Spleen (tissue), 11 donors: ENCODE data around the gene MRPS5. TPM values are rescaled to one million over a fixed set of nuclear protein-coding genes. Genes with fewer than 3 reads are reported as not detected.

Experiments used
- DNase-seq: peaks from one replicate; pipeline ENCODE4 v3.0.0-alpha.2; 2020
- H3K27ac ChIP-seq, 8 donors: fragments of 200-600 bp; sonication (generic) in 7 of 8; 1 replicate in 4 of 8; 2 replicates in 4 of 8; pipeline versions ENCODE4 v1.5.0 to v1.8.0; 2016 to 2021; ENCODE audit warnings: inconsistent platforms in 4 of 8, mild to moderate bottlenecking in 4 of 8, moderate library complexity in 1 of 8
- H3K27me3 ChIP-seq, 7 donors: fragments of 200-600 bp; sonication (generic) in 6 of 7; replicated peaks in 1 of 7; 1 replicate in 4 of 7; 2 replicates in 3 of 7; pipeline versions ENCODE4 v1.5.0 to v1.8.0; 2016 to 2021; ENCODE audit warnings: inconsistent platforms in 3 of 7, mild to moderate bottlenecking in 1 of 7
- H3K36me3 ChIP-seq, 6 donors: fragments of 200-600 bp; sonication (generic) in 5 of 6; 1 replicate in 4 of 6; 2 replicates in 2 of 6; pipeline versions ENCODE4 v1.5.0 to v1.8.0; 2016 to 2021; ENCODE audit warnings: inconsistent platforms in 2 of 6
- H3K4me1 ChIP-seq, 6 donors: fragments of 200-600 bp; sonication (generic) in 5 of 6; 1 replicate in 3 of 6; 2 replicates in 3 of 6; pipeline versions ENCODE4 v1.5.0 to v1.8.0; 2016 to 2021; ENCODE audit warnings: inconsistent platforms in 3 of 6
- H3K4me3 ChIP-seq, 8 donors: fragments of 200-600 bp; sonication (generic) in 7 of 8; 1 replicate in 4 of 8; 2 replicates in 4 of 8; pipeline versions ENCODE4 v1.5.0 to v1.8.0; 2016 to 2021; ENCODE audit warnings: inconsistent platforms in 4 of 8, mild to moderate bottlenecking in 4 of 8, moderate library complexity in 2 of 8
- H3K9me3 ChIP-seq, 8 donors: fragments of 200-600 bp; sonication (generic) in 7 of 8; 1 replicate in 4 of 8; 2 replicates in 4 of 8; pipeline versions ENCODE4 v1.5.0 to v1.8.0; 2016 to 2021; ENCODE audit warnings: inconsistent platforms in 4 of 8
- POLR2A ChIP-seq, 3 donors: fragments of 450-650 bp; IDR thresholded peaks; one replicate each; pipeline ENCODE4 v1.5.1; 2017; ENCODE audit warnings: antibody characterized with exemption in 3 of 3, mild to moderate bottlenecking in 1 of 3
- POLR2AphosphoS5 ChIP-seq, 3 donors: sonication (generic); formaldehyde crosslinking; IDR thresholded peaks; one replicate each; pipeline ENCODE4 v1.5.1; 2017; ENCODE audit warnings: antibody characterized with exemption in 3 of 3
- WGBS, 5 donors: extraction: QIAGEN DNeasy Blood & Tissue Kit in 3 of 5; methylation state at CpG; one replicate each; pipeline versions ENCODE4 v1.1.5 to v1.1.7; 2013 to 2018; 5-methylcytosine and 5-hydroxymethylcytosine counted together
- intact Hi-C: fragments of 100-400 bp; cut with DNase I; formaldehyde crosslinking; loops from one replicate; pipeline ENCODE4 v1.15.0; 2023; ENCODE audit warnings: low total_unique reads
- polyA plus RNA-seq, 3 donors: library from polyadenylated mRNA; stranded (reverse); fragments of 200-250 nt; gene quantifications; one replicate each; pipeline ENCODE4 v1.2.1, GENCODE V29; 2013
- total RNA-seq, 7 donors: library from RNA; depleted of rRNA in 3 of 7; stranded (reverse); fragments of >200 nt in 3 of 7; fragmentation: NEBNext Ultra II Directional in 4 of 7; extraction: Animal tissue kit (Norgen Biotek cat#: 25700) in 4 of 7; gene quantifications; one replicate each; pipeline versions ENCODE4 v1.1.0 to v1.2.1, GENCODE V29; 2016 to 2021
- TF ChIP-seq, protein P1 (sequence below), 11 experiments: fragments of 200-600 bp in 7 of 11; fragments of 450-650 bp in 4 of 11; sonication (generic) in 4 of 11; IDR thresholded peaks in 8 of 11; conservative IDR thresholded peaks in 3 of 11; 1 replicate in 7 of 11; 2 replicates in 4 of 11; pipeline versions ENCODE4 v1.4.0 to v1.8.0; 2016 to 2021; ENCODE audit warnings: antibody characterized with exemption in 11 of 11, inconsistent platforms in 4 of 11, mild to moderate bottlenecking in 1 of 11
- donor health status: healthy with polysubstance abuse.
- donor health status: DM: no; HTN: no; CAD: no; lungs with moderate emphysema.
- donor health status: DM: no; HTN: no; CAD: no.
- donor health status: Bipolar disorder and iron deficiency.
- donor health status: healthy.
- donor health status: DM: no; HTN: no; CAD: no.
- donor health status: DM: yes; HTN: yes; CAD: no.

MRPS5 gene
- total and polyA plus RNA-seq, 10 donors, result 37.5 to 92.2 (median 53.7) TPM

DNA sequence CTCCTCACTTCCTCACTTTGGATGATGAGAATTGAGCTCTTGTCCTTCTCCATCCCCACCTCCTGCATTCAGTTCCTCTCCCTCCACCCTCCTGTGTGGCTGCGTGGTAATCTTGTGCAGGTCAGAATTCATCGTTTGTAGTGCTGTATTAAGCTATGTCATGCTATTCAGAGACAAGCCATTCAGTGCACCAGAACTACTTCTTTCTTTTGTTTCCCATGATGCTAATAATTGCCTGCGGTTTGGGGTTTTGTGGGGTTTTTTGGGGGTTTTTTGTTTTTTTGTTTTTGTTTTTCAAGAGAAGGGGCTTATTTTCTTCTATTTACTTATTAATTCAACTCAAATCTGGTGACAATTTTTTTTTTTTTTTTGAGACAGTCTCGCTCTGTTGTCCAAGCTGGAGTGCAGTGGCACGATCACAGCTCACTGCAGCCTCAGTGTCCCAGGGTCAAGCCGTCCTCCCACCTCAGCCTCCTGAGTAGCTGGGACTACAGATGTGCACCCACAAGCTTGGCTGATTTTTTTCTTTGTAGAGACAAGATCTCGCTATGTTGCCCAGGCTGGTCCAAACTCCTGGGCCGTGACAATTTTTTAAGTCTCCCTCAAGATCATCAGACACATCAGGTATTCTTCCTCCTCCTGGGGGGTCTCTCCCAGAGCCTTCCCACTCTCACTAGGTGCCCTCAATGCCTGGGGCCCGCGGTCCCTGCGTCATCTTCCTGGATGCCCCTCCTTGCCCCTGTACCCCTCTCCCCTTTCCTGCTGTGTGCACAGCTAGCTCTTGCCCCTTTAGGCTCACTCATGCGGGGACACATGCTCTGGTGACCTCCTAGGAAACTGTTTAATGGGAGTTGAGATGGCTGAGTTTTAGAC is 58.3 kb downstream of the MRPS5 start:
- H3K36me3 ChIP-seq, result no peaks in the 10 kb centered on the region
- TF ChIP-seq, protein P1, sequence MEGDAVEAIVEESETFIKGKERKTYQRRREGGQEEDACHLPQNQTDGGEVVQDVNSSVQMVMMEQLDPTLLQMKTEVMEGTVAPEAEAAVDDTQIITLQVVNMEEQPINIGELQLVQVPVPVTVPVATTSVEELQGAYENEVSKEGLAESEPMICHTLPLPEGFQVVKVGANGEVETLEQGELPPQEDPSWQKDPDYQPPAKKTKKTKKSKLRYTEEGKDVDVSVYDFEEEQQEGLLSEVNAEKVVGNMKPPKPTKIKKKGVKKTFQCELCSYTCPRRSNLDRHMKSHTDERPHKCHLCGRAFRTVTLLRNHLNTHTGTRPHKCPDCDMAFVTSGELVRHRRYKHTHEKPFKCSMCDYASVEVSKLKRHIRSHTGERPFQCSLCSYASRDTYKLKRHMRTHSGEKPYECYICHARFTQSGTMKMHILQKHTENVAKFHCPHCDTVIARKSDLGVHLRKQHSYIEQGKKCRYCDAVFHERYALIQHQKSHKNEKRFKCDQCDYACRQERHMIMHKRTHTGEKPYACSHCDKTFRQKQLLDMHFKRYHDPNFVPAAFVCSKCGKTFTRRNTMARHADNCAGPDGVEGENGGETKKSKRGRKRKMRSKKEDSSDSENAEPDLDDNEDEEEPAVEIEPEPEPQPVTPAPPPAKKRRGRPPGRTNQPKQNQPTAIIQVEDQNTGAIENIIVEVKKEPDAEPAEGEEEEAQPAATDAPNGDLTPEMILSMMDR (IDR thresholded peaks at IDR 0.05 in 8 of 11, conservative IDR thresholded peaks at IDR 0.05 in 3 of 11), result no peak
- no peak for TF ChIP-seq POLR2A (IDR thresholded peaks at IDR 0.05)
- TF ChIP-seq POLR2AphosphoS5 (IDR thresholded peaks at IDR 0.05), result no peak
- intact Hi-C loops, result no loop called here
- H3K27ac ChIP-seq, result no peak overlapping the region
- WGBS, 5 donors, result 73 to 83% (median 75%) methylated on average over 12 of the region's 12 CpGs
- H3K4me1 ChIP-seq, result no peaks in the 10 kb centered on the region
- H3K4me3 ChIP-seq, result no peak overlapping the region
- no peaks in the 10 kb centered on the region for H3K9me3 ChIP-seq
- H3K27me3 ChIP-seq, result peaks cover 0 to 34% (median 0%) of the 10 kb centered on the region in 7 donors
- peak; percentile 47 for DNase-seq

DNA sequence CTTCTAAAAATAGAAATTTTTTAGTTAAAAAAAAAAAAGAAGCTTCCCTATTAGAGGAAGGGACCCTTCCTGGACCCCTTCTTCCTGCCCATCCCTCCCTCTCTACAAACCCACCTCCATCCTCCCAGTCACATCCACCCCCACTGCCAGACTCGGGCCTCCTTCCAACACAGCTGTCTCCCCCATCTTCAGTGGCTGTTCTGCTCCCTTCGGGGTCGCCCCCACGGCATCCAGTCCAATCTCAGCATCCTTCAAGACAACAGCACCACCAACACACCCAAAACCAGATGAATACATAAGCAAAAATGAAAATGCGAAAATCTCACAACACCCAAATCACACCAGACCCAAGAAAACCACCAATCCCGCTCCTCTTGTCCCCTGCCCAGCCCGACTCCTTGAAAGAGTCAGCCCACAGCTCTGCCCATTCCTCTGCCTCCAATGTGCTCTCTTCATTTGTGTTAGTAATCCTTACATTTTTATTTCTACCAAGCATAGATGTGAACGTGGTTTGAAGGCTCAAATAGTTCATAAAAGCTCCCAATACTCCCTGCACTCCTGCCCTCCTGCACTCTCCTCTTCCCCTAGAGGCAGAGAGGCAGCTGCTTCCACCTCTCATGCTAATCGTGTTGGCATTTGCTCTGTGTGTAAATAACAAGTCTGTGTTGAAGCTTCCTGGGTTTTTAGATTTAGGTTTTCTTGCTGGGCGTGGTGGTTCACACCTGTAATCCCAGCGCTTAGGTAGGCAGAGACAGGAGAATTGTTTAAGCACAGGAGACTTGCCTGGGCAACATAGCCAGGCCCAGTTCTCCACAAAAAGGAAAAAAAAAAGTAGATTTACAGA is 59.1 kb downstream of the MRPS5 start:
- Histone ChIP-seq H3K27me3 (peaks cover 0 to 34% (median 0%) of the 10 kb centered on the region in 7 donors), H3K9me3 (no peaks in the 10 kb centered on the region), H3K27ac (no peak overlapping the region), H3K4me3 (no peak overlapping the region), H3K36me3 (no peaks in the 10 kb centered on the region), H3K4me1 (no peaks in the 10 kb centered on the region)
- peak; percentile 48 for DNase-seq
- 68 to 76% (median 72%) methylated on average over 11 of the region's 11 CpGs for WGBS, 5 donors
- intact Hi-C loops, result no loop called here
- no peak for TF ChIP-seq POLR2AphosphoS5 (IDR thresholded peaks at IDR 0.05)
- TF ChIP-seq, protein P1 (IDR thresholded peaks at IDR 0.05 in 8 of 11, conservative IDR thresholded peaks at IDR 0.05 in 3 of 11), result no peak
- TF ChIP-seq POLR2A (IDR thresholded peaks at IDR 0.05), result no peak

DNA sequence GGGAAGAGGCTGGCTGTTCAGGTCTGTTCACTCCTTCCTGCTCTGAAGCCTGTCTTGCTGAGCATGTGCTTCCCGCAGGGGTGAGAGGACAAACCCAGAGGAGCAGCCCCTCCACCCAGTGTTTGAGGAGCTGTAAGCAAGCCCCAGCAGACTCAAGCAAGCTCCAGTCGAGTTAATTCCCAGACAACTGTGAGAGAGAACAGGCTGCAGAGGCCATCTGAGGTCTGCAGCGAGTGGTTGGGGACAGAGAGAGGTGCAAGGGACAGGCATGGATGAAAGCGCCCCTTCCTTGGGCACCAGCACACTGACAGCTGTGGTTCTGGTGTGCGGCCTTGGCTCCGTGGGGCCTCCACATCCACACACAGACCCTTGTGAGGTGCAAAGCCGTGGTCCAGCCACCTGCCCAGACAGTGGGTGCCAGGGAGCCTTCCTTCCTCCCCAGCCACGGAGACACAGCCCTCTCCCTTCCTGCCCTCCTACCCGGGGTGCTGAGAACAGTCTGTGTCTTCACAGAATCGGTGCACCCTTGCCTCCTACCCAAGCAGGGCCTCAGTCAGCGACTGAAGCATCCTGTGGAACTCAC is 59.9 kb downstream of the MRPS5 start:
- intact Hi-C loops, result no loop called here
- H3K27me3 ChIP-seq, result peaks cover 0 to 34% (median 0%) of the 10 kb centered on the region in 7 donors
- no peak overlapping the region for H3K27ac ChIP-seq
- TF ChIP-seq, protein P1 (IDR thresholded peaks at IDR 0.05 in 8 of 11, conservative IDR thresholded peaks at IDR 0.05 in 3 of 11), result no peak
- TF ChIP-seq POLR2AphosphoS5 (IDR thresholded peaks at IDR 0.05) (no peak), POLR2A (IDR thresholded peaks at IDR 0.05) (no peak)
- H3K4me1 ChIP-seq, result no peaks in the 10 kb centered on the region
- WGBS, 5 donors, result 52 to 66% (median 56%) methylated on average over 9 to 11 of the region's 11 CpGs
- peak; percentile 63 for DNase-seq
- H3K9me3 ChIP-seq, result no peaks in the 10 kb centered on the region
- no peak overlapping the region for H3K4me3 ChIP-seq
- no peaks in the 10 kb centered on the region for H3K36me3 ChIP-seq
